Progenitor cell of endocrine pancreas (in vitro differentiated cells): ENCODE data around the gene ZNF407. TPM values are rescaled to one million over a fixed set of nuclear protein-coding genes. Genes with fewer than 3 reads are reported as not detected.

Experiments used
- DNase-seq: peaks from one replicate; pipeline ENCODE4 v3.0.0; 2021; ENCODE audit warnings: low spot score; ENCODE audit not compliant: unreplicated experiment
- H3K27ac Mint-ChIP-seq: 2 replicates; pipeline ENCODE4 v1.8.0; 2021; ENCODE audit warnings: mild to moderate bottlenecking, moderate library complexity, mixed read lengths
- H3K27me3 Mint-ChIP-seq: 2 replicates; pipeline ENCODE4 v1.8.0; 2021; ENCODE audit warnings: mixed read lengths
- H3K36me3 Mint-ChIP-seq: 2 replicates; pipeline ENCODE4 v1.8.0; 2022; ENCODE audit warnings: mixed read lengths; ENCODE audit not compliant: insufficient read depth
- H3K4me1 Mint-ChIP-seq: 2 replicates; pipeline ENCODE4 v1.8.0; 2021; ENCODE audit warnings: low read depth, mixed read lengths
- H3K4me3 Mint-ChIP-seq: 2 replicates; pipeline ENCODE4 v1.8.0; 2021; ENCODE audit warnings: low read depth, mild to moderate bottlenecking, moderate library complexity, mixed read lengths
- H3K9me3 Mint-ChIP-seq: 2 replicates; pipeline ENCODE4 v1.8.0; 2021; ENCODE audit warnings: low read depth, mixed read lengths
- CTCF ChIP-seq: fragments of 200-600 bp; sonication (generic); IDR thresholded peaks from one replicate; pipeline ENCODE4 v1.5.0; 2021; ENCODE audit warnings: antibody characterized with exemption, mild to moderate bottlenecking; ENCODE audit not compliant: unreplicated experiment
- total RNA-seq: library from RNA; stranded (reverse); gene quantifications from 2 replicates; pipeline ENCODE4 v1.2.1, GENCODE V29; 2021

ZNF407 gene
- total RNA-seq, 1 donor from 2014 or later, result 18.1 TPM

- no peak for TF ChIP-seq CTCF
- Mint-ChIP-seq H3K27me3 (no peaks in the 10 kb centered on the region), H3K4me1 (no peaks in the 10 kb centered on the region), H3K27ac (no peak overlapping the region), H3K36me3 (peaks cover 2% of the 10 kb centered on the region), H3K4me3 (no peak overlapping the region), H3K9me3 (no peaks in the 10 kb centered on the region)
- no peak for DNase-seq
Measured at GRCh38 chr18:75000920-75001319, 403.2 kb downstream of the ZNF407 start.

- no peaks in the 10 kb centered on the region for H3K27me3 Mint-ChIP-seq
- H3K4me1 Mint-ChIP-seq, result no peaks in the 10 kb centered on the region
- no peaks in the 10 kb centered on the region for H3K9me3 Mint-ChIP-seq
- peaks cover 2% of the 10 kb centered on the region for H3K36me3 Mint-ChIP-seq
- TF ChIP-seq CTCF, result no peak
- no peak overlapping the region for H3K4me3 Mint-ChIP-seq
- no peak for DNase-seq
- H3K27ac Mint-ChIP-seq, result no peak overlapping the region
Measured at GRCh38 chr18:75003039-75003438, 405.4 kb downstream of the ZNF407 start.

- H3K27me3 Mint-ChIP-seq, result no peaks in the 10 kb centered on the region
- H3K9me3 Mint-ChIP-seq, result no peaks in the 10 kb centered on the region
- H3K36me3 Mint-ChIP-seq, result no peaks in the 10 kb centered on the region
- H3K4me1 Mint-ChIP-seq, result no peaks in the 10 kb centered on the region
- H3K4me3 Mint-ChIP-seq, result no peak overlapping the region
- no peak overlapping the region for H3K27ac Mint-ChIP-seq
- TF ChIP-seq CTCF, result no peak
- no peak for DNase-seq
Measured at GRCh38 chr18:75003764-75004690, 406.4 kb downstream of the ZNF407 start.

GRCh38 chr18:75005626-75006025 lies 408.0 kb downstream of the ZNF407 start:
- H3K27me3 Mint-ChIP-seq, result no peaks in the 10 kb centered on the region
- TF ChIP-seq CTCF, result no peak
- H3K27ac Mint-ChIP-seq, result no peak overlapping the region
- no peaks in the 10 kb centered on the region for H3K9me3 Mint-ChIP-seq
- no peaks in the 10 kb centered on the region for H3K4me1 Mint-ChIP-seq
- H3K36me3 Mint-ChIP-seq, result no peaks in the 10 kb centered on the region
- DNase-seq, result no peak
- no peak overlapping the region for H3K4me3 Mint-ChIP-seq

- no peak for TF ChIP-seq CTCF
- Mint-ChIP-seq H3K27me3 (no peaks in the 10 kb centered on the region), H3K27ac (no peak overlapping the region), H3K4me3 (no peak overlapping the region), H3K36me3 (no peaks in the 10 kb centered on the region), H3K9me3 (no peaks in the 10 kb centered on the region), H3K4me1 (no peaks in the 10 kb centered on the region)
- DNase-seq, result no peak
Measured at GRCh38 chr18:75008186-75008585, 410.5 kb downstream of the ZNF407 start.
